K562 (cell line): Measurements from ENCODE around the gene BICD1. TPM values are rescaled to one million over a fixed set of nuclear protein-coding genes. Genes with fewer than 3 reads are reported as not detected.

ENCODE experiments used
- ATAC-seq: fragments of 200-7000 bp; cut with Tn5 transposase; 3 replicates; pipeline ENCODE4 v1.9.1; 2020; ENCODE audit warnings: moderate library complexity
- BruUV-seq: library from RNA; stranded (reverse); fragments of 400-500 nt; replicated peaks from 2 replicates; lab custom pipeline; 2021; lab: Mats Ljungman, UMichigan
- CTCF ChIA-PET: fragments of 300-600 bp; formaldehyde crosslinking; extraction: SDS; loops from one replicate; lab custom pipeline; 2021; ENCODE audit warnings: low intra/inter-chr PET ratio; lab: Yijun Ruan, JAX
- POLR2A ChIA-PET: fragments of 300-600, 350-650 bp; sonication (Branson Sonifier 250); formaldehyde crosslinking; extraction: SDS; loops from one replicate; lab custom pipeline; 2021; ENCODE audit warnings: antibody characterized with exemption, inconsistent platforms; lab: Yijun Ruan, JAX
- DNase-seq, 4 experiments: peaks; one replicate each; pipeline versions ENCODE4 v3.0.0 to v3.0.0-alpha.2; 2011 to 2018; ENCODE audit warnings: low spot score in 3 of 4, mixed read lengths in 3 of 4; ENCODE audit errors: extremely low read depth in 1 of 4
- FAIRE-seq: peaks from 2 replicates; lab custom pipeline; 2011; peaks lifted over from hg19 to GRCh38; lab: Jason Lieb, UNC
- H2AFZ ChIP-seq: 2 replicates; pipeline ENCODE4 v1.6.0; 2011; ENCODE audit warnings: low read depth, low read length, control low read depth, inconsistent platforms
- H3K27ac ChIP-seq: fragments of 200-600 bp; 3 replicates; pipeline ENCODE4 v1.8.0; 2011; ENCODE audit warnings: low read depth, mild to moderate bottlenecking, control low read depth, inconsistent platforms, low read length, moderate library complexity, mixed read lengths; ENCODE audit errors: extremely low read depth
- H3K27me3 ChIP-seq, 2 experiments: fragments of 300-600 bp in 1 of 2; 2 replicates in 1 of 2; 3 replicates in 1 of 2; pipeline versions ENCODE4 v1.6.0 to v1.8.0; 2011; ENCODE audit warnings: inconsistent platforms in 2 of 2, low read length in 2 of 2, mild to moderate bottlenecking in 1 of 2, mixed read lengths in 1 of 2, moderate library complexity in 1 of 2; ENCODE audit not compliant: control insufficient read depth in 2 of 2, insufficient read depth in 2 of 2
- H3K36me3 ChIP-seq: fragments of 300-600 bp; 3 replicates; pipeline ENCODE4 v1.8.0; 2011; ENCODE audit warnings: mild to moderate bottlenecking, low read length, inconsistent platforms; ENCODE audit not compliant: control insufficient read depth, insufficient read depth
- H3K4me1 ChIP-seq, 2 experiments: fragments of 200-600 bp in 1 of 2; replicated peaks in 1 of 2; 2 replicates in 1 of 2; 3 replicates in 1 of 2; pipeline versions ENCODE4 v1.5.1 to v1.8.0; 2011; ENCODE audit warnings: inconsistent platforms in 2 of 2, low read length in 2 of 2, mild to moderate bottlenecking in 1 of 2, mixed read lengths in 1 of 2, moderate library complexity in 1 of 2; ENCODE audit not compliant: control insufficient read depth in 2 of 2, insufficient read depth in 2 of 2
- H3K4me2 ChIP-seq: 2 replicates; pipeline ENCODE4 v1.6.1; 2011; ENCODE audit warnings: low read length, control low read depth, inconsistent platforms, mixed read lengths; ENCODE audit not compliant: insufficient read depth
- H3K4me3 ChIP-seq: fragments of 200-600 bp; sonication (generic), shearing (Covaris generic); 2 replicates; pipeline ENCODE4 v1.5.1; 2016; ENCODE audit warnings: control low read depth, inconsistent platforms
- H3K79me2 ChIP-seq: fragments of 200-600 bp; 3 replicates; pipeline ENCODE4 v1.8.0; 2011; ENCODE audit warnings: low read length, inconsistent platforms; ENCODE audit not compliant: control insufficient read depth, insufficient read depth
- H3K9ac ChIP-seq, 2 experiments: 2 replicates each; pipeline versions ENCODE4 v1.6.0 to v1.6.1; 2011; ENCODE audit warnings: low read depth in 2 of 2, low read length in 2 of 2, control low read depth in 1 of 2, inconsistent platforms in 1 of 2, mild to moderate bottlenecking in 1 of 2, mixed read lengths in 1 of 2; ENCODE audit not compliant: insufficient read depth in 1 of 2
- H3K9me1 ChIP-seq: one replicate; pipeline ENCODE4 v1.6.0; 2011; ENCODE audit warnings: inconsistent platforms, mild to moderate bottlenecking, low read length, moderate library complexity; ENCODE audit not compliant: control insufficient read depth, insufficient read depth
- H3K9me3 ChIP-seq: replicated peaks from 2 replicates; pipeline ENCODE4 v1.5.1; 2011; ENCODE audit warnings: low read depth, low read length, inconsistent platforms; ENCODE audit not compliant: control insufficient read depth, insufficient read depth
- H4K20me1 ChIP-seq: replicated peaks from 2 replicates; pipeline ENCODE4 v1.6.1; 2011; ENCODE audit warnings: low read length, inconsistent platforms, mixed read lengths; ENCODE audit not compliant: control insufficient read depth, insufficient read depth
- ARID1B ChIP-seq: fragments of 450-650 bp; IDR thresholded peaks from 2 replicates; pipeline ENCODE4 v1.6.1; 2016; ENCODE audit warnings: antibody characterized with exemption, mild to moderate bottlenecking, inconsistent platforms
- CEBPG ChIP-seq, 3 experiments: fragments of 200-800 bp in 1 of 3; sonication (Bioruptor generic) in 1 of 3; sonication (generic) in 1 of 3; formaldehyde crosslinking in 1 of 3; IDR thresholded peaks in 2 of 3; conservative IDR thresholded peaks in 1 of 3; 2 replicates each; pipeline versions ENCODE4 v1.6.1 to v1.8.0; 2016 to 2022; ENCODE audit warnings: missing compliant biosample characterization in 2 of 3, missing genetic modification characterization in 2 of 3, mild to moderate bottlenecking in 1 of 3, missing genetic modification reagents in 1 of 3
- CHD2 ChIP-seq: IDR thresholded peaks from 2 replicates; pipeline ENCODE4 v1.6.1; 2011; ENCODE audit warnings: low read depth, low read length
- ELK1 ChIP-seq: sonication (generic); formaldehyde crosslinking; IDR thresholded peaks from 2 replicates; pipeline ENCODE4 v1.8.1; 2022; ENCODE audit warnings: missing genetic modification reagents
- GATA2 ChIP-seq: sonication (generic); formaldehyde crosslinking; IDR thresholded peaks from 2 replicates; pipeline ENCODE4 v1.4.0; 2020; ENCODE audit warnings: mild to moderate bottlenecking, missing genetic modification reagents
- KLF1 ChIP-seq: fragments of 450-650 bp; IDR thresholded peaks from 2 replicates; pipeline ENCODE4 v1.6.1; 2016; ENCODE audit warnings: missing genetic modification characterization, missing compliant biosample characterization
- NFE2L1 ChIP-seq: fragments of 450-650 bp; IDR thresholded peaks from 2 replicates; pipeline ENCODE4 v1.6.1; 2016; ENCODE audit warnings: missing genetic modification characterization, low read depth, mild to moderate bottlenecking, missing compliant biosample characterization, moderate library complexity, borderline replicate concordance
- PATZ1 ChIP-seq: fragments of 250-450 bp; sonication (Bioruptor Pico); IDR thresholded peaks from 2 replicates; pipeline ENCODE4 v1.5.0; 2020; ENCODE audit warnings: mild to moderate bottlenecking, borderline replicate concordance
- POLR3G ChIP-seq: IDR thresholded peaks from 2 replicates; pipeline ENCODE4 v1.6.1; 2011; ENCODE audit not compliant: insufficient read length, insufficient replicate concordance; ENCODE audit errors: extremely low read depth
- TAF7 ChIP-seq: fragments of 450-650 bp; IDR thresholded peaks from 2 replicates; pipeline ENCODE4 v1.6.1; 2016; ENCODE audit warnings: missing genetic modification characterization, missing compliant biosample characterization
- ZNF445 ChIP-seq: fragments of 250-450 bp; sonication (Bioruptor Pico); IDR thresholded peaks from 2 replicates; pipeline ENCODE4 v1.4.0; 2020; ENCODE audit warnings: low read depth, mild to moderate bottlenecking, moderate library complexity
- WGBS: fragments of 100-300 bp; shearing (Covaris generic); methylation state at CpG from one replicate; pipeline ENCODE4 v1.1.6; 2016; ENCODE audit warnings: low coverage, mixed read lengths; ENCODE audit not compliant: insufficient coverage; ENCODE audit errors: missing lambda C conversion rate; 5-methylcytosine and 5-hydroxymethylcytosine counted together
- in situ Hi-C: fragments of 300-500 bp; cut with MboI; formaldehyde crosslinking; loops from 4 replicates; pipeline ENCODE4 v1.15.0; 2018; ENCODE audit warnings: inconsistent platforms, mixed read lengths
- intact Hi-C: fragments of 100-400 bp; cut with micrococcal nuclease; formaldehyde crosslinking; loops from 2 replicates; pipeline ENCODE4 v1.14.2; 2022
- polyA plus RNA-seq, 8 experiments: library from polyadenylated mRNA; depleted of rRNA in 4 of 8; stranded (reverse) in 5 of 8; unstranded in 3 of 8; fragments of >200 nt; fragmentation: Nextera tagmentation in 2 of 8; fragmentation: Illumina TruSeq in 1 of 8; extraction: Ambion mirVana in 2 of 8; extraction: Trizol in 1 of 8; gene quantifications; 2 replicates each; pipeline versions ENCODE4 v1.2.1 to v1.2.3, GENCODE V29; 2011 to 2014; ENCODE audit warnings: inconsistent platforms in 1 of 8, missing spikeins in 1 of 8
- total RNA-seq, 7 experiments: library from RNA; depleted of rRNA in 6 of 7; stranded (reverse); fragments of >200 nt in 6 of 7; fragmentation: Illumina TruSeq in 2 of 7; extraction: Trizol in 2 of 7; gene quantifications; 2 replicates each; pipeline versions ENCODE4 v1.2.1 to v1.2.3, GENCODE V29; 2011 to 2021; ENCODE audit warnings: low replicate concordance in 1 of 7

The BICD1 gene
- total and polyA plus RNA-seq, 9 of the 15 experiments (the other 6 are each of a cell fraction or from before 2014, with no cell fraction given) = 3.5 to 21.1 (median 12.5) TPM

DNA sequence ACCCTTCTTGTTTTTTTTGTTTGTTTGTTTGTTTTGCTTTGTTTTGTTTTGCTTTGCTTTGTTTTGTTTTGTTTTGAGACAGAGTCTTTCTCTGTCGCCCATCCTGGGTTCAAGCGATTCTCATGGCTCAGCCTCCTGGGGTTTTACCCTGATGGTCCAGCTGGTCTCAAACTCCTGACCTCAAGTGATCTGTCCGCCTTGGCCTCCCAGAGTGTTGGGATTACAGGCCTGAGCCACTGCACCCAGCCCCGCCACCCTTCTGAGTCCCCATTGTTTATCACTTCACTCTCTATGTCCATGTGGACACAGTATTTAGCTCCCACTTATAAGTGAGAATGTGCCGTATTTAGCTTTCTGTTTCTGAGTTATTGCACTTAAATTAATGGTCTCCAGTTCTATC is 36.9 kb upstream of the BICD1 start (continued):
- no peak for TF ChIP-seq KLF1
- no peak for TF ChIP-seq NFE2L1
- no peak for TF ChIP-seq PATZ1
- no peak for TF ChIP-seq ELK1
- TF ChIP-seq POLR3G = no peak
- TF ChIP-seq TAF7 (tag) = no peak
- no peak for TF ChIP-seq ARID1B
- TF ChIP-seq CHD2 = no peak
- no peak for TF ChIP-seq GATA2

GRCh38 chr12:32070370-32070769 is 36.3 kb upstream of the BICD1 start:
- ChIA-PET POLR2A (no interaction called here), CTCF (no interaction called here)
- H3K9ac ChIP-seq = no peak overlapping the region
- no peak overlapping the region for H3K4me2 ChIP-seq
- H2AFZ ChIP-seq = no peak overlapping the region
- ATAC-seq (no peak), DNase-seq (no peak), FAIRE-seq (no peak)
- H3K79me2 ChIP-seq = no peaks in the 10 kb centered on the region
- H3K9me3 ChIP-seq = no peaks in the 10 kb centered on the region
- no peak overlapping the region for H3K4me3 ChIP-seq
- WGBS = 14% methylated on average over 1 of the region's 1 CpG
- no peaks in the 10 kb centered on the region for H3K9me1 ChIP-seq
- H3K36me3 ChIP-seq = no peaks in the 10 kb centered on the region
- H3K27ac ChIP-seq = no peak overlapping the region
- in situ Hi-C loops = no loop called here
- TF ChIP-seq CEBPG (CRISPR knock-in tag; IDR thresholded peaks at IDR 0.05) (no peak), CEBPG (tag; conservative IDR thresholded peaks at IDR 0.05 in 1 of 2, IDR thresholded peaks at IDR 0.05 in 1 of 2) (0 out of 4 replicates have a peak, but pooled peaks of 1 of the 2 experiments have one; percentile 17), ZNF445 (no peak)
- intact Hi-C loops = no loop called here
- H4K20me1 ChIP-seq = no peaks in the 10 kb centered on the region
- no peaks in the 10 kb centered on the region for H3K27me3 ChIP-seq
- BruUV-seq = no TSS peak
- H3K4me1 ChIP-seq = no peaks in the 10 kb centered on the region
